Suprapubic skin (tissue), 4 donors: ENCODE data around the gene OR10G2.

ENCODE experiments used
- POLR2A ChIP-seq, 2 donors: fragments of 450-650 bp; IDR thresholded peaks; one replicate each; pipeline ENCODE4 v1.6.1; 2017; ENCODE audit warnings: antibody characterized with exemption in 2 of 2, mild to moderate bottlenecking in 2 of 2, moderate library complexity in 2 of 2
- POLR2AphosphoS5 ChIP-seq, 3 donors: sonication (generic); formaldehyde crosslinking; IDR thresholded peaks; one replicate each; pipeline ENCODE4 v1.6.1; 2017; ENCODE audit warnings: antibody characterized with exemption in 3 of 3
- TF ChIP-seq, protein P1 (sequence below), 2 donors: fragments of 200-600 bp in 1 of 2; fragments of 450-650 bp in 1 of 2; sonication (generic) in 1 of 2; IDR thresholded peaks; one replicate each; pipeline ENCODE4 v1.5.1; 2016 to 2019; ENCODE audit warnings: antibody characterized with exemption in 2 of 2, mild to moderate bottlenecking in 1 of 2, moderate library complexity in 1 of 2

GRCh38 chr14:21643407-21643806 is 8.7 kb upstream of the OR10G2 start:
- TF ChIP-seq POLR2A (IDR thresholded peaks at IDR 0.05) (no peak), POLR2AphosphoS5 (IDR thresholded peaks at IDR 0.05) (no peak)
- TF ChIP-seq, protein P1, sequence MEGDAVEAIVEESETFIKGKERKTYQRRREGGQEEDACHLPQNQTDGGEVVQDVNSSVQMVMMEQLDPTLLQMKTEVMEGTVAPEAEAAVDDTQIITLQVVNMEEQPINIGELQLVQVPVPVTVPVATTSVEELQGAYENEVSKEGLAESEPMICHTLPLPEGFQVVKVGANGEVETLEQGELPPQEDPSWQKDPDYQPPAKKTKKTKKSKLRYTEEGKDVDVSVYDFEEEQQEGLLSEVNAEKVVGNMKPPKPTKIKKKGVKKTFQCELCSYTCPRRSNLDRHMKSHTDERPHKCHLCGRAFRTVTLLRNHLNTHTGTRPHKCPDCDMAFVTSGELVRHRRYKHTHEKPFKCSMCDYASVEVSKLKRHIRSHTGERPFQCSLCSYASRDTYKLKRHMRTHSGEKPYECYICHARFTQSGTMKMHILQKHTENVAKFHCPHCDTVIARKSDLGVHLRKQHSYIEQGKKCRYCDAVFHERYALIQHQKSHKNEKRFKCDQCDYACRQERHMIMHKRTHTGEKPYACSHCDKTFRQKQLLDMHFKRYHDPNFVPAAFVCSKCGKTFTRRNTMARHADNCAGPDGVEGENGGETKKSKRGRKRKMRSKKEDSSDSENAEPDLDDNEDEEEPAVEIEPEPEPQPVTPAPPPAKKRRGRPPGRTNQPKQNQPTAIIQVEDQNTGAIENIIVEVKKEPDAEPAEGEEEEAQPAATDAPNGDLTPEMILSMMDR (IDR thresholded peaks at IDR 0.05): no peak
